Panc1 (cell line): ENCODE data around the gene NDOR1. TPM values are rescaled to one million over a fixed set of nuclear protein-coding genes. Genes with fewer than 3 reads are reported as not detected.

ENCODE experiments used
- ATAC-seq: fragments of 200-7000 bp; cut with Tn5 transposase; 2 replicates; pipeline ENCODE4 v1.9.1; 2020; ENCODE audit warnings: mild to moderate bottlenecking, moderate library complexity
- BruUV-seq: library from RNA; stranded (reverse); fragments of 400-500 nt; replicated peaks from 2 replicates; lab custom pipeline; 2021; lab: Mats Ljungman, UMichigan
- CTCF ChIA-PET: fragments of 300-600 bp; sonication (Branson Sonifier 250); formaldehyde crosslinking; loops from one replicate; lab custom pipeline; 2022; ENCODE audit warnings: antibody characterized with exemption; lab: Charles Lee
- POLR2A ChIA-PET: fragments of 300-600 bp; sonication (Branson Sonifier 250); formaldehyde crosslinking; loops from one replicate; lab custom pipeline; 2022; ENCODE audit warnings: antibody characterized with exemption; lab: Charles Lee
- DNase-seq: peaks from one replicate; pipeline ENCODE4 v3.0.0-alpha.2; 2010; ENCODE audit warnings: low read depth, low spot score
- H3K27ac ChIP-seq: 2 replicates; pipeline ENCODE4 v1.5.1; 2011; ENCODE audit warnings: mild to moderate bottlenecking, low read length, inconsistent platforms
- H3K27me3 ChIP-seq: fragments of 200-500 bp; sonication (Bioruptor generic); 2 replicates; pipeline ENCODE4 v1.6.0; 2014; ENCODE audit warnings: low read length, inconsistent platforms; ENCODE audit not compliant: control insufficient read depth, insufficient read depth
- H3K36me3 ChIP-seq: fragments of 200-500 bp; sonication (Bioruptor generic); 2 replicates; pipeline ENCODE4 v1.5.1; 2014; ENCODE audit warnings: inconsistent platforms, mild to moderate bottlenecking, low read length, moderate library complexity; ENCODE audit not compliant: control insufficient read depth, insufficient read depth
- H3K4me1 ChIP-seq: 2 replicates; pipeline ENCODE4 v1.5.1; 2011; ENCODE audit warnings: inconsistent platforms, mild to moderate bottlenecking, low read length, moderate library complexity; ENCODE audit not compliant: control insufficient read depth, insufficient read depth
- H3K4me3 ChIP-seq, 2 experiments: 2 replicates each; pipeline ENCODE4 v1.5.1; 2011 to 2012; ENCODE audit warnings: low read depth in 2 of 2, low read length in 2 of 2, mild to moderate bottlenecking in 2 of 2, inconsistent platforms in 1 of 2, moderate library complexity in 1 of 2
- H3K9me3 ChIP-seq: fragments of 200-500 bp; sonication (Bioruptor generic); 2 replicates; pipeline ENCODE4 v1.5.1; 2014; ENCODE audit warnings: low read depth, mild to moderate bottlenecking, inconsistent platforms, low read length, moderate library complexity; ENCODE audit not compliant: control insufficient read depth, insufficient read depth
- POLR2AphosphoS5 ChIP-seq: IDR thresholded peaks from 2 replicates; pipeline ENCODE4 v1.6.1; 2012; ENCODE audit warnings: mild to moderate bottlenecking, low read depth, low read length, moderate library complexity
- SIN3A ChIP-seq: IDR thresholded peaks from 2 replicates; pipeline ENCODE4 v1.6.1; 2012; ENCODE audit warnings: low read depth, mild to moderate bottlenecking, low read length, moderate library complexity, borderline replicate concordance; ENCODE audit not compliant: insufficient read depth
- TCF7L2 ChIP-seq: IDR thresholded peaks from 2 replicates; pipeline ENCODE4 v1.6.1; 2011; ENCODE audit warnings: mild to moderate bottlenecking, low read depth, low read length, inconsistent platforms
- in situ Hi-C: cut with HindIII; loops from 2 replicates; pipeline ENCODE4 v1.10.0; 2016; ENCODE audit warnings: low sequenced_read_pairs, low pct_unique_long_range_greater_than_20kb
- intact Hi-C: fragments of 100-400 bp; cut with micrococcal nuclease; formaldehyde crosslinking; loops from one replicate; pipeline ENCODE4 v1.10.0; 2022; ENCODE audit not compliant: unreplicated experiment
- total RNA-seq: library from RNA; stranded (reverse); gene quantifications from one replicate; pipeline ENCODE4 v1.2.1, GENCODE V29; 2021; ENCODE audit not compliant: unreplicated experiment
- TF ChIP-seq, protein P1 (sequence below), 2 experiments: IDR thresholded peaks; 2 replicates each; pipeline ENCODE4 v1.6.1; 2011 to 2012; ENCODE audit warnings: low read depth in 2 of 2, control low read depth in 1 of 2, low read length in 1 of 2, mild to moderate bottlenecking in 1 of 2, moderate library complexity in 1 of 2; ENCODE audit not compliant: insufficient read depth in 1 of 2
- TF ChIP-seq, protein P2 (sequence below): fragments of 450-650 bp; IDR thresholded peaks from 2 replicates; pipeline ENCODE4 v1.5.1; 2017; ENCODE audit warnings: mild to moderate bottlenecking

Gene NDOR1
- total RNA-seq, 1 experiment from 2014 or later, result 15.6 TPM

DNA sequence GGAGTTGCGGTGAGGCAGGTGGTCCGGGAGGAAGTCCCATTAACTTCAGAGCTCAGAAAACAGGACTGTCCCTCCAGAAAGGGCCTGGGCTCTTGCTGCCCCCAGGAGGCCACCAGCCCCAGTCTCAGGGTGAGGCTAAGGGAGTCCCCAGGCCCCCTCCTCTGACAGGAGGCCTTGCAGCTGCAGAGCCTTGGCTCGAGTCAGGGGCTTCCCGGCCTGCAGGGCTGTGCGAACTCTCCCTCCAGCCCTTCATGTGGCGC is 42.3 kb downstream of the NDOR1 start:
- ChIA-PET CTCF (no interaction called here), POLR2A (no interaction called here)
- Histone ChIP-seq H3K27ac (no peak overlapping the region), H3K36me3 (no peaks in the 10 kb centered on the region), H3K27me3 (no peaks in the 10 kb centered on the region), H3K4me3 (no peak overlapping the region), H3K4me1 (peaks cover 16% of the 10 kb centered on the region), H3K9me3 (no peaks in the 10 kb centered on the region)
- intact Hi-C loops, result no loop called here
- no peak for TF ChIP-seq TCF7L2
- ATAC-seq, result no peak
- BruUV-seq, result no TSS peak
- DNase-seq, result no peak
- in situ Hi-C loops, result no loop called here

DNA sequence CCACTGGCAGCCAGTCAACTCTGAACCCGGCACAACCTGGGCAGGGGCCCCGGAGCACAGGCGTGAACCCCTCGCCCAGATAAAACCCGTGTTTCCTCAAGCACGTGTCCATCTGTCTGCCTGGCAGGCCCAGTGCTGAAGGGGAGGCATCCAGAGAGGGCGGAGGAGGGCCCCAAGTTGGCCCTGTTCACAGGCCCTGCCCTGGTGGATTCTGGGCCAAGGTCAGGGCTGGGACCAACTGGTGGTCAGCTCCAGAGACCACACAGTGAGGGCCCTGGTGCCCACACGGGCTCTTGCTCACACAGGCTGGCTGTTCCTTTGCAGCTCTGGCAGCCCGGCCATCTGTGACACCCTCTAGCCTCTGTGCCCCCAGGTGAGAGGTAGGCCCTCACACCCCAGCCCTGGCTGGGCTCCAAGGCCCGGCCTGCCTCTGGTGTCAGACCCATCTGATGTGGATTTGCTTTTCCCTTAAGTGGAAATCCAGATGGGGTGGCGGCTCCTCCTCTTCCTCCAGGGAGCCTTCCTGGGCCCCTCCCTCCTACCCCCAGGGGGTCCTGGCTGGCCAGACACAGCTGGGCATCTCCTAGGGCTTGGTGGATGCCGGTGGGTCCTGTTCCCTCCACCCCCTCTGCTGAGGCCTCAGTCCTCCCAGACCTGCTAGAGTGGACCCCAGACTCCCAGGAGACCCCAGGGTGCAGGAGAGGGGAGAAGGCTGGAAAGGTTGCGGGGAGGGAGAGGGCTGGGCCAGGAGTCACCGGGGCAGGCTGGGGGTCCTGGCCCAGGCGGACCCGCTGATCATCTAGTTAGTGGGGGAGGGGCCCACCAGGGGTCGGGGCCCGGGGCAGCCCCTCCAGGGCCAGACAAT is 45.1 kb downstream of the NDOR1 start:
- POLR2A ChIA-PET, result no interaction called here
- ATAC-seq, result no peak
- in situ Hi-C loops, result no loop called here

DNA sequence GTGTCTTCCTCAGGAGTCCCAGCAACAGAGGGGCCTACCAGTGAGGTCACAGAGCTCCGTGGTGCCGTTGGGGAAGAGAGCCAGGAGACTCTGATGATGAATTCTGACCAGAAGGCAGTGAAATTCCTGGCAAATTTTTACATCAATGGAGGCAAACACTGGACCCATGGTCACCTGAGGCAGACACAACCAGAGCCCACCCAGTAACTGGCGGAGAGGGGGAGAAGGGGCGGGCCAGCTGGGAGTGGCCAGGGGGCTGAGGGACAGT is 45.6 kb downstream of the NDOR1 start, which contains the start of gene STPG3:
STPG3 (plus strand) TSS at position 93 of the 268 bp plus-strand sequence; CDS start at position 94, 1 bp downstream.
- H3K27ac ChIP-seq, result no peak within 1 kb of the TSS

More for the DNA sequence above, 45.1 kb downstream of the NDOR1 start:
- DNase-seq, result no peak
- no peak for TF ChIP-seq SIN3A
- TF ChIP-seq POLR2AphosphoS5, result no peak
- intact Hi-C loops, result no loop called here
- H3K36me3 ChIP-seq, result no peaks in the 10 kb centered on the region; the same call in 1 of the 2 replicates
- H3K27me3 ChIP-seq, result no peaks in the 10 kb centered on the region
- no TSS peak for BruUV-seq
- H3K4me3 ChIP-seq, result no peak overlapping the region
- CTCF ChIA-PET, result interaction anchor here (1.0 kb wide), 1 partner anchor 14 kb away, joined by 3 read pairs; no protein-coding TSS in a partner anchor
- H3K27ac ChIP-seq, result no peak overlapping the region
- H3K4me1 ChIP-seq, result peaks cover 11% of the 10 kb centered on the region
- no peaks in the 10 kb centered on the region for H3K9me3 ChIP-seq

More for the DNA sequence above, 45.6 kb downstream of the NDOR1 start, which contains the start of gene STPG3:
- ChIA-PET CTCF (interaction anchor here (1.0 kb wide), 1 partner anchor 15 kb away, joined by 3 read pairs; no protein-coding TSS in a partner anchor), POLR2A (no interaction called here)
- no TSS peak for BruUV-seq
- intact Hi-C loops (no loop called here), in situ Hi-C loops (no loop called here)
- TF ChIP-seq POLR2AphosphoS5 (no peak), SIN3A (no peak), TCF7L2 (no peak)
- TF ChIP-seq, protein P1, sequence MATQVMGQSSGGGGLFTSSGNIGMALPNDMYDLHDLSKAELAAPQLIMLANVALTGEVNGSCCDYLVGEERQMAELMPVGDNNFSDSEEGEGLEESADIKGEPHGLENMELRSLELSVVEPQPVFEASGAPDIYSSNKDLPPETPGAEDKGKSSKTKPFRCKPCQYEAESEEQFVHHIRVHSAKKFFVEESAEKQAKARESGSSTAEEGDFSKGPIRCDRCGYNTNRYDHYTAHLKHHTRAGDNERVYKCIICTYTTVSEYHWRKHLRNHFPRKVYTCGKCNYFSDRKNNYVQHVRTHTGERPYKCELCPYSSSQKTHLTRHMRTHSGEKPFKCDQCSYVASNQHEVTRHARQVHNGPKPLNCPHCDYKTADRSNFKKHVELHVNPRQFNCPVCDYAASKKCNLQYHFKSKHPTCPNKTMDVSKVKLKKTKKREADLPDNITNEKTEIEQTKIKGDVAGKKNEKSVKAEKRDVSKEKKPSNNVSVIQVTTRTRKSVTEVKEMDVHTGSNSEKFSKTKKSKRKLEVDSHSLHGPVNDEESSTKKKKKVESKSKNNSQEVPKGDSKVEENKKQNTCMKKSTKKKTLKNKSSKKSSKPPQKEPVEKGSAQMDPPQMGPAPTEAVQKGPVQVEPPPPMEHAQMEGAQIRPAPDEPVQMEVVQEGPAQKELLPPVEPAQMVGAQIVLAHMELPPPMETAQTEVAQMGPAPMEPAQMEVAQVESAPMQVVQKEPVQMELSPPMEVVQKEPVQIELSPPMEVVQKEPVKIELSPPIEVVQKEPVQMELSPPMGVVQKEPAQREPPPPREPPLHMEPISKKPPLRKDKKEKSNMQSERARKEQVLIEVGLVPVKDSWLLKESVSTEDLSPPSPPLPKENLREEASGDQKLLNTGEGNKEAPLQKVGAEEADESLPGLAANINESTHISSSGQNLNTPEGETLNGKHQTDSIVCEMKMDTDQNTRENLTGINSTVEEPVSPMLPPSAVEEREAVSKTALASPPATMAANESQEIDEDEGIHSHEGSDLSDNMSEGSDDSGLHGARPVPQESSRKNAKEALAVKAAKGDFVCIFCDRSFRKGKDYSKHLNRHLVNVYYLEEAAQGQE (IDR thresholded peaks at IDR 0.05; ENCODE audit: insufficient read depth in 1 of 2, low read depth in 2 of 2, low read length in 1 of 2), result no peak
- TF ChIP-seq, protein P2, sequence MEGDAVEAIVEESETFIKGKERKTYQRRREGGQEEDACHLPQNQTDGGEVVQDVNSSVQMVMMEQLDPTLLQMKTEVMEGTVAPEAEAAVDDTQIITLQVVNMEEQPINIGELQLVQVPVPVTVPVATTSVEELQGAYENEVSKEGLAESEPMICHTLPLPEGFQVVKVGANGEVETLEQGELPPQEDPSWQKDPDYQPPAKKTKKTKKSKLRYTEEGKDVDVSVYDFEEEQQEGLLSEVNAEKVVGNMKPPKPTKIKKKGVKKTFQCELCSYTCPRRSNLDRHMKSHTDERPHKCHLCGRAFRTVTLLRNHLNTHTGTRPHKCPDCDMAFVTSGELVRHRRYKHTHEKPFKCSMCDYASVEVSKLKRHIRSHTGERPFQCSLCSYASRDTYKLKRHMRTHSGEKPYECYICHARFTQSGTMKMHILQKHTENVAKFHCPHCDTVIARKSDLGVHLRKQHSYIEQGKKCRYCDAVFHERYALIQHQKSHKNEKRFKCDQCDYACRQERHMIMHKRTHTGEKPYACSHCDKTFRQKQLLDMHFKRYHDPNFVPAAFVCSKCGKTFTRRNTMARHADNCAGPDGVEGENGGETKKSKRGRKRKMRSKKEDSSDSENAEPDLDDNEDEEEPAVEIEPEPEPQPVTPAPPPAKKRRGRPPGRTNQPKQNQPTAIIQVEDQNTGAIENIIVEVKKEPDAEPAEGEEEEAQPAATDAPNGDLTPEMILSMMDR, result no peak
- Histone ChIP-seq H3K36me3 (no peaks in the 10 kb centered on the region; the same call in 1 of the 2 replicates), H3K4me1 (peaks cover 11% of the 10 kb centered on the region), H3K9me3 (no peaks in the 10 kb centered on the region), H3K4me3 (no peak within 1 kb of the TSS), H3K27me3 (no peaks in the 10 kb centered on the region)
- no peak for ATAC-seq
- DNase-seq, result no peak
